ENCODE data around the gene STPG3. TPM values are rescaled to one million over a fixed set of nuclear protein-coding genes. Genes with fewer than 3 reads are reported as not detected.

STPG3 gene
- total and polyA plus RNA-seq, 2 of the 13 experiments (the other 11 are each of a cell fraction or from before 2014, with no cell fraction given): not detected

DNA sequence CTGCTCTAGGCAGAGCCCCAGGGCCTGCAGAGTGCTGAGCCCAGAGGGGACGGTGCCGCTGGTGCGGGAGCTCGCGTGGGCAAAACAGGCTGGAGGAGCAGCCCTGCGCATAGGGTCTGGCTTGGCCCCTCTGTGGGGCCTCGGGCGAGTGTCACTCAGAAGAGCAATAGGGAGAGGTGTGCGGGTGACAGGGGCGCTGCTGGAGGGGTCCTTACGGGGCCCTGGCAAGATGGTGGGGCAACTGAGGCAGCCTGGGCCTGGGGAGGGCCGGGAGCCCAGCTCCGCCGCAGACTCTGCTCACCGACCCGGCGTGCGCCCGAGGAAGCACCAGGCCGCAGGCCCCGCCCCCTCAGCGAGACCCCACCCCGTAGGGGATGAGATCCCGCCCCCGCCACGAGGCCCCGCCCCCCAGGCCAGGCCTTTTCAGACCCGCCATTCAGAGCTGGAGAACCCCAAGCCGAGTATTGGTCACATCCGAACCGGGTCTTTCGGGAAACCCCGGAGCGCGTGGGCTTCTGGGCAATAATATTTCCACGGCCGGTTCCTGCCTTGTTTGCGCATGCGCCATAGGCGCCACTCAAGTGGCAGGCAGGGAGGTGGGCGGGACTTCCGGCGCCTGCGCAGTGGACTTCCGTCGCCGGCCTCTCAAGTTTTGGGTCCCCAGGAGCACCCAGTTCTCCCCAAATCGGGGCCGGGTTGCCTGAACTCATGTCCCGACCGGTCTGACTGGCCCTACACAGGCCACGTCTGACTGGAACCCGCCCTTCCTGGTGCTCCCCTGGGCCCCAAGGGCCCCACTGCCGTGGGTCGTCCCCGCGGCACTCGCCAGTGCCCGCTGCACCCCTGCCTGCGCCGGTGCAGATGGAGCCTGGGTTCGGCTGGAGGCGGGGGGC is 27.8 kb upstream of the STPG3 start (continued):
- TF ChIP-seq ZNF790 (CRISPR knock-in tag; IDR thresholded peaks at IDR 0.05; ENCODE audit: borderline replicate concordance) (no peak), NCOR1 (IDR thresholded peaks at IDR 0.05; ENCODE audit: borderline replicate concordance, low read length) (no peak), FOXK2 (IDR thresholded peaks at IDR 0.05) (no peak), ZNF136 (CRISPR knock-in tag; IDR thresholded peaks at IDR 0.05; ENCODE audit: low read depth) (no peak), ZNF251 (CRISPR knock-in tag; IDR thresholded peaks at IDR 0.05) (no peak), ZNF253 (CRISPR knock-in tag; IDR thresholded peaks at IDR 0.05; ENCODE audit: borderline replicate concordance) (no peak), BRCA1 (CRISPR knock-in tag; IDR thresholded peaks at IDR 0.05) (no peak), NPAS2 (CRISPR knock-in tag; IDR thresholded peaks at IDR 0.05; ENCODE audit: borderline replicate concordance) (no peak), ZNF589 (CRISPR knock-in tag; conservative IDR thresholded peaks at IDR 0.05) (peak; percentile 70; the same call in 1 of the 2 replicates), PHB2 (IDR thresholded peaks at IDR 0.05; ENCODE audit: partially characterized antibody) (no peak), ZNF501 (CRISPR knock-in tag; IDR thresholded peaks at IDR 0.05) (no peak), ZNF772 (CRISPR knock-in tag; IDR thresholded peaks at IDR 0.05) (no peak; the same call in 1 of the 2 replicates), THAP11 (CRISPR knock-in tag; IDR thresholded peaks at IDR 0.05) (peak; percentile 87), RBFOX2 (IDR thresholded peaks at IDR 0.05; ENCODE audit: low read depth, low read length) (peak; percentile 74), CENPX (CRISPR knock-in tag; IDR thresholded peaks at IDR 0.05) (no peak), ZSCAN30 (CRISPR knock-in tag; IDR thresholded peaks at IDR 0.05) (no peak), ZNF160 (CRISPR knock-in tag; IDR thresholded peaks at IDR 0.05) (no peak), JARID2 (CRISPR knock-in tag; IDR thresholded peaks at IDR 0.05; ENCODE audit: insufficient replicate concordance) (no peak), BCL6 (CRISPR knock-in tag; IDR thresholded peaks at IDR 0.05) (no peak), STAT5B (CRISPR knock-in tag; IDR thresholded peaks at IDR 0.05) (no peak), GLI4 (CRISPR knock-in tag; IDR thresholded peaks at IDR 0.05; ENCODE audit: borderline replicate concordance) (no peak), ETV6 (CRISPR knock-in tag; conservative IDR thresholded peaks at IDR 0.05) (no peak), ZNF660 (CRISPR knock-in tag; IDR thresholded peaks at IDR 0.05; ENCODE audit: borderline replicate concordance, low read depth) (no peak), FOXA1 (IDR thresholded peaks at IDR 0.05) (no peak), FOXA1 (CRISPR knock-in tag; IDR thresholded peaks at IDR 0.05) (no peak)
- TF ChIP-seq, protein P1, sequence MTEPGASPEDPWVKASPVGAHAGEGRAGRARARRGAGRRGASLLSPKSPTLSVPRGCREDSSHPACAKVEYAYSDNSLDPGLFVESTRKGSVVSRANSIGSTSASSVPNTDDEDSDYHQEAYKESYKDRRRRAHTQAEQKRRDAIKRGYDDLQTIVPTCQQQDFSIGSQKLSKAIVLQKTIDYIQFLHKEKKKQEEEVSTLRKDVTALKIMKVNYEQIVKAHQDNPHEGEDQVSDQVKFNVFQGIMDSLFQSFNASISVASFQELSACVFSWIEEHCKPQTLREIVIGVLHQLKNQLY (CRISPR knock-in tag; IDR thresholded peaks at IDR 0.05): no peak
- TF ChIP-seq, protein P2, sequence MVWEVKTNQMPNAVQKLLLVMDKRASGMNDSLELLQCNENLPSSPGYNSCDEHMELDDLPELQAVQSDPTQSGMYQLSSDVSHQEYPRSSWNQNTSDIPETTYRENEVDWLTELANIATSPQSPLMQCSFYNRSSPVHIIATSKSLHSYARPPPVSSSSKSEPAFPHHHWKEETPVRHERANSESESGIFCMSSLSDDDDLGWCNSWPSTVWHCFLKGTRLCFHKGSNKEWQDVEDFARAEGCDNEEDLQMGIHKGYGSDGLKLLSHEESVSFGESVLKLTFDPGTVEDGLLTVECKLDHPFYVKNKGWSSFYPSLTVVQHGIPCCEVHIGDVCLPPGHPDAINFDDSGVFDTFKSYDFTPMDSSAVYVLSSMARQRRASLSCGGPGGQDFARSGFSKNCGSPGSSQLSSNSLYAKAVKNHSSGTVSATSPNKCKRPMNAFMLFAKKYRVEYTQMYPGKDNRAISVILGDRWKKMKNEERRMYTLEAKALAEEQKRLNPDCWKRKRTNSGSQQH (CRISPR knock-in tag; IDR thresholded peaks at IDR 0.05; ENCODE audit: low read depth): no peak
- TF ChIP-seq, protein P3, sequence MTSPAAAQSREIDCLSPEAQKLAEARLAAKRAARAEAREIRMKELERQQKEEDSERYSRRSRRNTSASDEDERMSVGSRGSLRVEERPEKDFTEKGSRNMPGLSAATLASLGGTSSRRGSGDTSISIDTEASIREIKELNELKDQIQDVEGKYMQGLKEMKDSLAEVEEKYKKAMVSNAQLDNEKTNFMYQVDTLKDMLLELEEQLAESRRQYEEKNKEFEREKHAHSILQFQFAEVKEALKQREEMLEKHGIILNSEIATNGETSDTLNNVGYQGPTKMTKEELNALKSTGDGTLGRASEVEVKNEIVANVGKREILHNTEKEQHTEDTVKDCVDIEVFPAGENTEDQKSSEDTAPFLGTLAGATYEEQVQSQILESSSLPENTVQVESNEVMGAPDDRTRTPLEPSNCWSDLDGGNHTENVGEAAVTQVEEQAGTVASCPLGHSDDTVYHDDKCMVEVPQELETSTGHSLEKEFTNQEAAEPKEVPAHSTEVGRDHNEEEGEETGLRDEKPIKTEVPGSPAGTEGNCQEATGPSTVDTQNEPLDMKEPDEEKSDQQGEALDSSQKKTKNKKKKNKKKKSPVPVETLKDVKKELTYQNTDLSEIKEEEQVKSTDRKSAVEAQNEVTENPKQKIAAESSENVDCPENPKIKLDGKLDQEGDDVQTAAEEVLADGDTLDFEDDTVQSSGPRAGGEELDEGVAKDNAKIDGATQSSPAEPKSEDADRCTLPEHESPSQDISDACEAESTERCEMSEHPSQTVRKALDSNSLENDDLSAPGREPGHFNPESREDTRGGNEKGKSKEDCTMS (CRISPR knock-in tag; conservative IDR thresholded peaks at IDR 0.05): no peak

Measured in HepG2 (cell line).